ENCODE results near the gene ST6GALNAC3. TPM values are rescaled to one million over a fixed set of nuclear protein-coding genes. Genes with fewer than 3 reads are reported as not detected.

ST6GALNAC3 gene
- polyA plus RNA-seq, 2 of the 4 experiments (the other 2 are of a cell fraction), result 1.1 to 1.2 TPM

GRCh38 chr1:76433526-76433925, 359.0 kb downstream of the ST6GALNAC3 start:
- FAIRE-seq (no peak), DNase-seq (ENCODE audit: low read depth in 1 of 2, low spot score in 1 of 2) (no peak), ATAC-seq (no peak)
- ChIA-PET CTCF (no interaction called here), POLR2A (no interaction called here)
- Histone ChIP-seq H3K27ac (no peak overlapping the region), H3K9me3 (no peaks in the 10 kb centered on the region), H3K4me3 (no peak overlapping the region), H3K4me1 (no peaks in the 10 kb centered on the region), H3K4me2 (no peak overlapping the region)
- TF ChIP-seq BCL3 (IDR thresholded peaks at IDR 0.05) (no peak), HOXB5 (CRISPR knock-in tag; IDR thresholded peaks at IDR 0.05) (no peak), CBX2 (IDR thresholded peaks at IDR 0.05; ENCODE audit: borderline replicate concordance, low read depth) (no peak), HOXB13 (CRISPR knock-in tag; IDR thresholded peaks at IDR 0.05; ENCODE audit: low read depth) (no peak), MAX (IDR thresholded peaks at IDR 0.05) (no peak), RFX5 (IDR thresholded peaks at IDR 0.05) (no peak), CEBPB (IDR thresholded peaks at IDR 0.05) (no peak), ZSCAN20 (CRISPR knock-in tag; IDR thresholded peaks at IDR 0.05) (no peak), EHMT2 (IDR thresholded peaks at IDR 0.05; ENCODE audit: low read depth) (no peak), POLR2A (IDR thresholded peaks at IDR 0.05; ENCODE audit: low read length) (no peak), ZNF302 (CRISPR knock-in tag; IDR thresholded peaks at IDR 0.05) (no peak), KDM1A (IDR thresholded peaks at IDR 0.05; ENCODE audit: low read depth) (no peak), FOSB (CRISPR knock-in tag; IDR thresholded peaks at IDR 0.05) (no peak), CHD4 (IDR thresholded peaks at IDR 0.05; ENCODE audit: borderline replicate concordance) (no peak)

- no peak overlapping the region for H3K4me3 ChIP-seq
- CTCF ChIA-PET, result no interaction called here
- no peak overlapping the region for H3K27ac ChIP-seq
- H3K9me3 ChIP-seq, result no peaks in the 10 kb centered on the region
- 45% methylated on average over 3 of the region's 3 CpGs for WGBS (ENCODE audit: missing lambda C conversion rate)
- no peak for ATAC-seq
- no peak for FAIRE-seq
- POLR2A ChIA-PET, result no interaction called here
- no peaks in the 10 kb centered on the region for H3K4me1 ChIP-seq
- no peak overlapping the region for H3K4me2 ChIP-seq
- TF ChIP-seq CTCF (IDR thresholded peaks at IDR 0.05), result no peak
- TF ChIP-seq KDM5A (IDR thresholded peaks at IDR 0.05), result no peak
- TF ChIP-seq PBX3 (IDR thresholded peaks at IDR 0.05), result no peak
- TF ChIP-seq ZC3H11A (IDR thresholded peaks at IDR 0.05), result no peak
- no peak for DNase-seq (ENCODE audit: low read depth in 1 of 2, low spot score in 1 of 2)
Measured at GRCh38 chr1:76443217-76443616, 368.7 kb downstream of the ST6GALNAC3 start.

- no peak overlapping the region for H3K4me2 ChIP-seq
- no peaks in the 10 kb centered on the region for H3K4me1 ChIP-seq
- TF ChIP-seq HDAC2 (IDR thresholded peaks at IDR 0.05) (no peak), FOSL2 (IDR thresholded peaks at IDR 0.05) (no peak), FOSL2 (CRISPR knock-in tag; IDR thresholded peaks at IDR 0.05) (no peak), KDM5A (IDR thresholded peaks at IDR 0.05) (no peak), CBX2 (IDR thresholded peaks at IDR 0.05; ENCODE audit: borderline replicate concordance, low read depth) (no peak), SMC3 (IDR thresholded peaks at IDR 0.05) (no peak), ZFP36 (IDR thresholded peaks at IDR 0.05; ENCODE audit: borderline replicate concordance, partially characterized antibody) (no peak), RFX5 (IDR thresholded peaks at IDR 0.05) (no peak), CHD2 (IDR thresholded peaks at IDR 0.05; ENCODE audit: low read length, partially characterized antibody) (no peak), KDM1A (IDR thresholded peaks at IDR 0.05; ENCODE audit: low read depth) (no peak), HOXB13 (CRISPR knock-in tag; IDR thresholded peaks at IDR 0.05; ENCODE audit: low read depth) (no peak), JUN (IDR thresholded peaks at IDR 0.05) (no peak)
- TF ChIP-seq, protein P1, sequence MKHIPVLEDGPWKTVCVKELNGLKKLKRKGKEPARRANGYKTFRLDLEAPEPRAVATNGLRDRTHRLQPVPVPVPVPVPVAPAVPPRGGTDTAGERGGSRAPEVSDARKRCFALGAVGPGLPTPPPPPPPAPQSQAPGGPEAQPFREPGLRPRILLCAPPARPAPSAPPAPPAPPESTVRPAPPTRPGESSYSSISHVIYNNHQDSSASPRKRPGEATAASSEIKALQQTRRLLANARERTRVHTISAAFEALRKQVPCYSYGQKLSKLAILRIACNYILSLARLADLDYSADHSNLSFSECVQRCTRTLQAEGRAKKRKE (CRISPR knock-in tag; IDR thresholded peaks at IDR 0.05; ENCODE audit: low read depth), result no peak
- FAIRE-seq, result no peak
- ChIA-PET CTCF (no interaction called here), POLR2A (no interaction called here)
- no peak for DNase-seq (ENCODE audit: low read depth in 1 of 2, low spot score in 1 of 2)
- H3K27ac ChIP-seq, result no peak overlapping the region
- H3K4me3 ChIP-seq, result no peak overlapping the region
- 0% methylated on average over 1 of the region's 1 CpG for WGBS (ENCODE audit: missing lambda C conversion rate)
- no peak for ATAC-seq
- no peaks in the 10 kb centered on the region for H3K9me3 ChIP-seq
Measured at GRCh38 chr1:76444773-76445172, 370.2 kb downstream of the ST6GALNAC3 start.

Measured in A549 (cell line).